Activated naive CD8-positive, alpha-beta T cell treated with anti-CD3 and anti-CD28 coated beads, Interleukin-2, amount 50 U/mL, for 16 hours (primary cell): Measurements from ENCODE around the gene RELL1.

Source experiments
- DNase-seq: peaks from one replicate; pipeline ENCODE4 v3.0.0-alpha.2; 2020; ENCODE audit warnings: low read depth, low spot score

RELL1 gene

GRCh38 chr4:37665333-37666320 is 20.5 kb downstream of the RELL1 start:
- DNase-seq = no peak

- DNase-seq = no peak
These were observed 21.5 kb downstream of the RELL1 start for GRCh38 chr4:37664696-37665095.

- DNase-seq = no peak
These were observed 22.6 kb downstream of the RELL1 start for GRCh38 chr4:37663552-37663951.

GRCh38 chr4:37662861-37663390 is 23.2 kb downstream of the RELL1 start:
- no peak for DNase-seq

GRCh38 chr4:37662251-37662650 is 23.9 kb downstream of the RELL1 start:
- DNase-seq = no peak

- no peak for DNase-seq
These were observed 24.4 kb downstream of the RELL1 start for GRCh38 chr4:37661772-37662171.

GRCh38 chr4:37659696-37660095 is 26.5 kb downstream of the RELL1 start:
- DNase-seq = no peak

GRCh38 chr4:37656649-37657048 is 29.5 kb downstream of the RELL1 start:
- DNase-seq = no peak

- DNase-seq = no peak
These were observed 32.6 kb downstream of the RELL1 start for GRCh38 chr4:37653601-37654000.

- no peak for DNase-seq
These were observed 33.2 kb downstream of the RELL1 start for GRCh38 chr4:37652747-37653527.

- no peak for DNase-seq
These were observed 34.3 kb downstream of the RELL1 start for GRCh38 chr4:37651781-37652377.

- no peak for DNase-seq
These were observed 35.7 kb downstream of the RELL1 start for GRCh38 chr4:37650481-37650880.

- DNase-seq = no peak
These were observed 36.9 kb downstream of the RELL1 start for GRCh38 chr4:37649268-37649667.

- no peak for DNase-seq
These were observed 37.9 kb downstream of the RELL1 start for GRCh38 chr4:37648084-37648817.

- no peak for DNase-seq
These were observed 39.9 kb downstream of the RELL1 start for GRCh38 chr4:37646247-37646646.

GRCh38 chr4:37645736-37646135 is 40.4 kb downstream of the RELL1 start:
- DNase-seq = no peak

- no peak for DNase-seq
These were observed 41.2 kb downstream of the RELL1 start for GRCh38 chr4:37644962-37645361.

- DNase-seq = no peak
These were observed 44.0 kb downstream of the RELL1 start for GRCh38 chr4:37641886-37642849.

GRCh38 chr4:37641352-37641751 is 44.8 kb downstream of the RELL1 start:
- no peak for DNase-seq
